SK-N-SH treated with all-trans-retinoic acid at 6 μM for 48 hours (cell line): ENCODE measurements around the gene FNDC3B.
A peak's percentile ranks its signal among the peaks of the same experiment; 100 is the strongest.

Source experiments
- ATAC-seq: fragments of 200-7000 bp; cut with Tn5 transposase; 3 replicates; pipeline ENCODE4 v1.9.1; 2020; ENCODE audit warnings: mild to moderate bottlenecking, moderate library complexity
- ARNTL ChIP-seq: fragments of 450-650 bp; formaldehyde crosslinking; IDR thresholded peaks from 2 replicates; pipeline ENCODE4 v1.5.0; 2020; ENCODE audit warnings: low read depth, mild to moderate bottlenecking, moderate library complexity, borderline replicate concordance
- BACH2 ChIP-seq: fragments of 250-450 bp; sonication (Bioruptor Pico); IDR thresholded peaks from 2 replicates; pipeline ENCODE4 v1.9.0; 2021; ENCODE audit warnings: mild to moderate bottlenecking, borderline replicate concordance
- CSDC2 ChIP-seq: fragments of 250-450 bp; sonication (Bioruptor Pico); IDR thresholded peaks from 2 replicates; pipeline ENCODE4 v1.5.0; 2020; ENCODE audit warnings: mild to moderate bottlenecking, moderate library complexity
- ESRRG ChIP-seq: fragments of 250-450 bp; sonication (Bioruptor Pico); IDR thresholded peaks from 2 replicates; pipeline ENCODE4 v1.6.1; 2021; ENCODE audit warnings: mild to moderate bottlenecking
- OSR1 ChIP-seq: fragments of 250-450 bp; sonication (Bioruptor Pico); IDR thresholded peaks from 2 replicates; pipeline ENCODE4 v1.8.0; 2022; ENCODE audit warnings: moderate library complexity, mild to moderate bottlenecking, inconsistent platforms
- RARB ChIP-seq: fragments of 250-450 bp; sonication (Bioruptor Pico); IDR thresholded peaks from 2 replicates; pipeline ENCODE4 v1.8.0; 2021; ENCODE audit warnings: mild to moderate bottlenecking, moderate library complexity
- TCF4 ChIP-seq: fragments of 250-450 bp; sonication (Bioruptor Pico); IDR thresholded peaks from 2 replicates; pipeline ENCODE4 v1.8.0; 2021; ENCODE audit warnings: mild to moderate bottlenecking, moderate library complexity, borderline replicate concordance
- TOX ChIP-seq: fragments of 250-450 bp; sonication (Bioruptor Pico); IDR thresholded peaks from 2 replicates; pipeline ENCODE4 v1.8.0; 2021; ENCODE audit warnings: mild to moderate bottlenecking, moderate library complexity, borderline replicate concordance
- ZC3H10 ChIP-seq: fragments of 250-450 bp; sonication (Bioruptor Pico); IDR thresholded peaks from 2 replicates; pipeline ENCODE4 v1.5.1; 2021; ENCODE audit warnings: mild to moderate bottlenecking, moderate library complexity
- ZFP30 ChIP-seq: fragments of 450-650 bp; formaldehyde crosslinking; IDR thresholded peaks from 2 replicates; pipeline ENCODE4 v1.5.0; 2022; ENCODE audit warnings: mild to moderate bottlenecking, moderate library complexity
- ZNF70 ChIP-seq: fragments of 450-650 bp; formaldehyde crosslinking; IDR thresholded peaks from 2 replicates; pipeline ENCODE4 v1.5.0; 2020; ENCODE audit warnings: mild to moderate bottlenecking, moderate library complexity
- ZNF8 ChIP-seq: fragments of 450-650 bp; formaldehyde crosslinking; IDR thresholded peaks from 2 replicates; pipeline ENCODE4 v1.5.0; 2020; ENCODE audit warnings: mild to moderate bottlenecking, moderate library complexity
- TF ChIP-seq, protein P1 (sequence below): fragments of 250-450 bp; sonication (Bioruptor Pico); IDR thresholded peaks from 2 replicates; pipeline ENCODE4 v1.8.0; 2021; ENCODE audit warnings: low read depth, mild to moderate bottlenecking, moderate library complexity, borderline replicate concordance
- TF ChIP-seq, protein P2 (sequence below): fragments of 250-450 bp; sonication (Bioruptor Pico); IDR thresholded peaks from 2 replicates; pipeline ENCODE4 v1.5.1; 2021; ENCODE audit warnings: mild to moderate bottlenecking, moderate library complexity
- TF ChIP-seq, protein P3 (sequence below): fragments of 250-450 bp; sonication (Bioruptor Pico); IDR thresholded peaks from 2 replicates; pipeline ENCODE4 v1.8.0; 2020; ENCODE audit warnings: mild to moderate bottlenecking, moderate library complexity, borderline replicate concordance
- TF ChIP-seq, protein P4 (sequence below): fragments of 250-450 bp; sonication (Bioruptor Pico); IDR thresholded peaks from 2 replicates; pipeline ENCODE4 v1.5.0; 2020; ENCODE audit warnings: mild to moderate bottlenecking, moderate library complexity

FNDC3B gene

DNA sequence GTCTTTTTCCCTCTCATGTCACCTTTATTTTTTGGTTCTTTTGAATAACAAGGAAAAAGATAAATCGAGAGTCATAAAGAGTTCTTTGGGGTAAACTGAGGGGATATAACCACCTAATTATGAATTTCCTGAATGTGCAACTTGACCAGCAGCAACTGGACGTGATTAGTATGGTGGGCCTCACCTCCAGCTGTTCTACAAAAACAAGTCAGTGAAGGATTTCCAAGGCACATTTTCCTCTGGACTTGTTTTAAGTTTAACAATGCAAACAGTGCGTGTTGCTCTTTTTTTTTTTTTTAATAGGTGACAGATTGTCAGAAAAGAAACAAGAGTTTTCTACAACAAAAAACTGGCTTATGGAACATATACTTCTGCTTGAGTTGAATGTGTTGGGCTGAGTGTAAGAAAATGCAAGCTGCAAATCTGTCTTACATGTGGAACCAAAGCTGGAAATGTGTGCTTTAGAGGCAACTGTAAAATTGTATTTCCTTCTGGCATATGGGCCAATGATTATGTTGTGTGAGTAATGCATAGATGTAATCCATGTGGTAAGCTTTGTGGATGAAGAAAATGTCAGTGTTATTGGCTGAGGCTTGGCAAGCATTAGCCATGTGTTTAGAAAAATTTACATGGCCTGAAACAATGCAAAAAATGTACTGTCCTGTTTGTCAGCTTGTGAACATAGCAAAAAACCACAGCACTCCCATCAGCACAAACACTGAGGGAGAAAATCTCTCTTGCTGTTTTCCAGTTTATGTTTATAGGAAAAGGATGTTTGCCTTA lies 44.5 kb upstream of the FNDC3B start:
- no peak for TF ChIP-seq ESRRG (CRISPR knock-in tag)
- TF ChIP-seq, protein P1, sequence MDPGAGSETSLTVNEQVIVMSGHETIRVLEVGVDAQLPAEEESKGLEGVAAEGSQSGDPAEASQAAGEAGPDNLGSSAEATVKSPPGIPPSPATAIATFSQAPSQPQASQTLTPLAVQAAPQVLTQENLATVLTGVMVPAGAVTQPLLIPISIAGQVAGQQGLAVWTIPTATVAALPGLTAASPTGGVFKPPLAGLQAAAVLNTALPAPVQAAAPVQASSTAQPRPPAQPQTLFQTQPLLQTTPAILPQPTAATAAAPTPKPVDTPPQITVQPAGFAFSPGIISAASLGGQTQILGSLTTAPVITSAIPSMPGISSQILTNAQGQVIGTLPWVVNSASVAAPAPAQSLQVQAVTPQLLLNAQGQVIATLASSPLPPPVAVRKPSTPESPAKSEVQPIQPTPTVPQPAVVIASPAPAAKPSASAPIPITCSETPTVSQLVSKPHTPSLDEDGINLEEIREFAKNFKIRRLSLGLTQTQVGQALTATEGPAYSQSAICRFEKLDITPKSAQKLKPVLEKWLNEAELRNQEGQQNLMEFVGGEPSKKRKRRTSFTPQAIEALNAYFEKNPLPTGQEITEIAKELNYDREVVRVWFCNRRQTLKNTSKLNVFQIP (CRISPR knock-in tag), result no peak
- no peak for TF ChIP-seq OSR1 (CRISPR knock-in tag)
- TF ChIP-seq BACH2 (CRISPR knock-in tag), result no peak
- TF ChIP-seq RARB (CRISPR knock-in tag), result no peak
- no peak for TF ChIP-seq ZNF70 (CRISPR knock-in tag)
- no peak for TF ChIP-seq ZC3H10 (CRISPR knock-in tag)
- TF ChIP-seq TOX (CRISPR knock-in tag), result no peak
- no peak for TF ChIP-seq ZNF8
- TF ChIP-seq, protein P2, sequence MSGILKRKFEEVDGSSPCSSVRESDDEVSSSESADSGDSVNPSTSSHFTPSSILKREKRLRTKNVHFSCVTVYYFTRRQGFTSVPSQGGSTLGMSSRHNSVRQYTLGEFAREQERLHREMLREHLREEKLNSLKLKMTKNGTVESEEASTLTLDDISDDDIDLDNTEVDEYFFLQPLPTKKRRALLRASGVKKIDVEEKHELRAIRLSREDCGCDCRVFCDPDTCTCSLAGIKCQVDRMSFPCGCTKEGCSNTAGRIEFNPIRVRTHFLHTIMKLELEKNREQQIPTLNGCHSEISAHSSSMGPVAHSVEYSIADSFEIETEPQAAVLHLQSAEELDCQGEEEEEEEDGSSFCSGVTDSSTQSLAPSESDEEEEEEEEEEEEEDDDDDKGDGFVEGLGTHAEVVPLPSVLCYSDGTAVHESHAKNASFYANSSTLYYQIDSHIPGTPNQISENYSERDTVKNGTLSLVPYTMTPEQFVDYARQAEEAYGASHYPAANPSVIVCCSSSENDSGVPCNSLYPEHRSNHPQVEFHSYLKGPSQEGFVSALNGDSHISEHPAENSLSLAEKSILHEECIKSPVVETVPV, result no peak
- TF ChIP-seq, protein P3, sequence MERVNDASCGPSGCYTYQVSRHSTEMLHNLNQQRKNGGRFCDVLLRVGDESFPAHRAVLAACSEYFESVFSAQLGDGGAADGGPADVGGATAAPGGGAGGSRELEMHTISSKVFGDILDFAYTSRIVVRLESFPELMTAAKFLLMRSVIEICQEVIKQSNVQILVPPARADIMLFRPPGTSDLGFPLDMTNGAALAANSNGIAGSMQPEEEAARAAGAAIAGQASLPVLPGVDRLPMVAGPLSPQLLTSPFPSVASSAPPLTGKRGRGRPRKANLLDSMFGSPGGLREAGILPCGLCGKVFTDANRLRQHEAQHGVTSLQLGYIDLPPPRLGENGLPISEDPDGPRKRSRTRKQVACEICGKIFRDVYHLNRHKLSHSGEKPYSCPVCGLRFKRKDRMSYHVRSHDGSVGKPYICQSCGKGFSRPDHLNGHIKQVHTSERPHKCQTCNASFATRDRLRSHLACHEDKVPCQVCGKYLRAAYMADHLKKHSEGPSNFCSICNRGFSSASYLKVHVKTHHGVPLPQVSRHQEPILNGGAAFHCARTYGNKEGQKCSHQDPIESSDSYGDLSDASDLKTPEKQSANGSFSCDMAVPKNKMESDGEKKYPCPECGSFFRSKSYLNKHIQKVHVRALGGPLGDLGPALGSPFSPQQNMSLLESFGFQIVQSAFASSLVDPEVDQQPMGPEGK (CRISPR knock-in tag), result no peak
- TF ChIP-seq, all 23 proteins: peak for 0
- peak; percentile 89 for ATAC-seq

DNA sequence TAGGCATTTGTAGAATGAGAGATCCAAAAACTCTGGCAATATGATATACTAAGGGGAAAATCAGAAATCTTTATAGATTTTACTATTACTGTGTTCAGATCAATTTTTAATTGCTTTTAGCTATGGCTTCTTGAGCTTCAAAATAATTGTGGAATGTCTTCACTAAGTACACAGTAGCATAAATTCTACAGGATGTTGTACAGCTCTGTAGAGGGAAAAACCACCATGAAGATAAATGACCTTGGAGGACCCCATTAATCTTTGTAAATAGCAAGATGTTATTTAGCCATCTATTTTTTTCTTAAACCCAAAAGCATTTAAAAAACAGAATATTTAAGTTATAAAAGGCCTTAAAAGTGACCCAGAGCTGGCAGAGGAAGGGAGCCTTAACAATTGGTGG lies 43.9 kb upstream of the FNDC3B start:
- no peak; the same call in 2 of the 3 replicates for ATAC-seq
- no peak for TF ChIP-seq BACH2 (CRISPR knock-in tag)
- TF ChIP-seq, protein P1 (CRISPR knock-in tag), result no peak
- TF ChIP-seq, protein P4, sequence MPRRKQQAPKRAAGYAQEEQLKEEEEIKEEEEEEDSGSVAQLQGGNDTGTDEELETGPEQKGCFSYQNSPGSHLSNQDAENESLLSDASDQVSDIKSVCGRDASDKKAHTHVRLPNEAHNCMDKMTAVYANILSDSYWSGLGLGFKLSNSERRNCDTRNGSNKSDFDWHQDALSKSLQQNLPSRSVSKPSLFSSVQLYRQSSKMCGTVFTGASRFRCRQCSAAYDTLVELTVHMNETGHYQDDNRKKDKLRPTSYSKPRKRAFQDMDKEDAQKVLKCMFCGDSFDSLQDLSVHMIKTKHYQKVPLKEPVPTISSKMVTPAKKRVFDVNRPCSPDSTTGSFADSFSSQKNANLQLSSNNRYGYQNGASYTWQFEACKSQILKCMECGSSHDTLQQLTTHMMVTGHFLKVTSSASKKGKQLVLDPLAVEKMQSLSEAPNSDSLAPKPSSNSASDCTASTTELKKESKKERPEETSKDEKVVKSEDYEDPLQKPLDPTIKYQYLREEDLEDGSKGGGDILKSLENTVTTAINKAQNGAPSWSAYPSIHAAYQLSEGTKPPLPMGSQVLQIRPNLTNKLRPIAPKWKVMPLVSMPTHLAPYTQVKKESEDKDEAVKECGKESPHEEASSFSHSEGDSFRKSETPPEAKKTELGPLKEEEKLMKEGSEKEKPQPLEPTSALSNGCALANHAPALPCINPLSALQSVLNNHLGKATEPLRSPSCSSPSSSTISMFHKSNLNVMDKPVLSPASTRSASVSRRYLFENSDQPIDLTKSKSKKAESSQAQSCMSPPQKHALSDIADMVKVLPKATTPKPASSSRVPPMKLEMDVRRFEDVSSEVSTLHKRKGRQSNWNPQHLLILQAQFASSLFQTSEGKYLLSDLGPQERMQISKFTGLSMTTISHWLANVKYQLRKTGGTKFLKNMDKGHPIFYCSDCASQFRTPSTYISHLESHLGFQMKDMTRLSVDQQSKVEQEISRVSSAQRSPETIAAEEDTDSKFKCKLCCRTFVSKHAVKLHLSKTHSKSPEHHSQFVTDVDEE (CRISPR knock-in tag), result no peak
- no peak for TF ChIP-seq ARNTL
- no peak for TF ChIP-seq ZC3H10 (CRISPR knock-in tag)
- TF ChIP-seq TOX (CRISPR knock-in tag), result no peak
- TF ChIP-seq CSDC2 (CRISPR knock-in tag), result no peak
- TF ChIP-seq, protein P3 (CRISPR knock-in tag), result no peak
- TF ChIP-seq ZNF70 (CRISPR knock-in tag), result no peak
- TF ChIP-seq ZFP30 (CRISPR knock-in tag), result no peak
- TF ChIP-seq ZNF8, result no peak
- TF ChIP-seq, protein P2, result no peak
- TF ChIP-seq OSR1 (CRISPR knock-in tag), result no peak
- TF ChIP-seq TCF4, result no peak
